Vagina (tissue), 2 donors: ENCODE data around the gene LMBR1. TPM values are rescaled to one million over a fixed set of nuclear protein-coding genes. Genes with fewer than 3 reads are reported as not detected.
"Not testable (repeated sequence)": the region's sequence is repeated elsewhere in the genome, so short reads cannot be mapped to it uniquely, and the experiment has no call there.

Experiments
- DNase-seq, 2 donors: peaks; one replicate each; pipeline ENCODE4 v3.0.0-alpha.2; 2017; ENCODE audit errors: extremely low spot score in 2 of 2
- H3K27ac ChIP-seq: fragments of 200-600 bp; sonication (generic); one replicate; pipeline ENCODE4 v1.5.1; 2019
- H3K27me3 ChIP-seq: fragments of 200-600 bp; sonication (generic); one replicate; pipeline ENCODE4 v1.5.1; 2019
- H3K36me3 ChIP-seq, 2 donors: fragments of 200-600 bp; sonication (generic); one replicate each; pipeline ENCODE4 v1.5.1; 2017 to 2019
- H3K4me1 ChIP-seq: fragments of 200-600 bp; sonication (generic); one replicate; pipeline ENCODE4 v1.5.1; 2019
- H3K4me3 ChIP-seq, 2 donors: fragments of 200-600 bp; sonication (generic); 1 replicate in 1 of 2; 2 replicates in 1 of 2; pipeline ENCODE4 v1.5.1; 2016 to 2019
- H3K9me3 ChIP-seq: fragments of 200-600 bp; sonication (generic); one replicate; pipeline ENCODE4 v1.5.1; 2019
- POLR2A ChIP-seq, 2 donors: fragments of 450-650 bp; IDR thresholded peaks; one replicate each; pipeline ENCODE4 v1.6.1; 2017; ENCODE audit warnings: antibody characterized with exemption in 2 of 2, mild to moderate bottlenecking in 2 of 2, moderate library complexity in 2 of 2
- POLR2AphosphoS5 ChIP-seq, 2 donors: sonication (generic); formaldehyde crosslinking; IDR thresholded peaks; one replicate each; pipeline ENCODE4 v1.9.0; 2017; ENCODE audit warnings: antibody characterized with exemption in 2 of 2, mild to moderate bottlenecking in 2 of 2, low read depth in 1 of 2; ENCODE audit not compliant: insufficient read depth in 1 of 2
- intact Hi-C: fragments of 100-400 bp; cut with DNase I; formaldehyde crosslinking; loops from one replicate; pipeline ENCODE4 v1.15.1; 2023
- total RNA-seq: library from RNA; depleted of rRNA; stranded (reverse); fragments of >200 nt; gene quantifications from one replicate; pipeline ENCODE4 v1.2.3, GENCODE V29; 2016
- TF ChIP-seq, protein P1 (sequence below), 3 experiments: fragments of 450-650 bp in 2 of 3; fragments of 200-600 bp in 1 of 3; sonication (generic) in 1 of 3; IDR thresholded peaks; one replicate each; pipeline ENCODE4 v1.5.1; 2017 to 2019; ENCODE audit warnings: antibody characterized with exemption in 3 of 3, mild to moderate bottlenecking in 2 of 3, moderate library complexity in 2 of 3

LMBR1 gene
- total RNA-seq, 1 donor from 2014 or later = 45.7 TPM

DNA sequence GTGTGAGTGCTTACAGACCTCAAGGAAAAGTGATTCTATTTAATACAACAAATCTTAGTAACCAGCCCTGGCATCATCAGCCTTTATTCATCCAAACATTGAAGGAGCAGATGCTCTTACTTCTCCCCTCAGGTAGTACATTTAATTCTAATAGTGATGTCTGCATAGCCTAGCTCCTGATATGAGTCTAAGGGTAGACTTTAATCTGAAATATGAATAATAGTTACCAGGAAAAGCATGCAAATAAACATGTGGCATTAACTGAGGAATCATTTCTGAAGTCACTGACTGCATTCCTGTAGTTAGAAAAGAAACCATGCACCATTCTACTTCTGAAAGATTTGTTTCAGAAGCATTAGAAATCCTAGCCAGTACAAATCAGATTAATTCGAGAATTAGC lies 25.7 kb upstream of the LMBR1 start:
- H3K36me3 ChIP-seq = no peaks in the 10 kb centered on the region
- DNase-seq = no peak
- no peak overlapping the region for H3K4me3 ChIP-seq
- TF ChIP-seq POLR2AphosphoS5 (IDR thresholded peaks at IDR 0.05; ENCODE audit: insufficient read depth in 1 of 2, low read depth in 1 of 2) (no peak), POLR2A (IDR thresholded peaks at IDR 0.05) (no peak)
- TF ChIP-seq, protein P1, sequence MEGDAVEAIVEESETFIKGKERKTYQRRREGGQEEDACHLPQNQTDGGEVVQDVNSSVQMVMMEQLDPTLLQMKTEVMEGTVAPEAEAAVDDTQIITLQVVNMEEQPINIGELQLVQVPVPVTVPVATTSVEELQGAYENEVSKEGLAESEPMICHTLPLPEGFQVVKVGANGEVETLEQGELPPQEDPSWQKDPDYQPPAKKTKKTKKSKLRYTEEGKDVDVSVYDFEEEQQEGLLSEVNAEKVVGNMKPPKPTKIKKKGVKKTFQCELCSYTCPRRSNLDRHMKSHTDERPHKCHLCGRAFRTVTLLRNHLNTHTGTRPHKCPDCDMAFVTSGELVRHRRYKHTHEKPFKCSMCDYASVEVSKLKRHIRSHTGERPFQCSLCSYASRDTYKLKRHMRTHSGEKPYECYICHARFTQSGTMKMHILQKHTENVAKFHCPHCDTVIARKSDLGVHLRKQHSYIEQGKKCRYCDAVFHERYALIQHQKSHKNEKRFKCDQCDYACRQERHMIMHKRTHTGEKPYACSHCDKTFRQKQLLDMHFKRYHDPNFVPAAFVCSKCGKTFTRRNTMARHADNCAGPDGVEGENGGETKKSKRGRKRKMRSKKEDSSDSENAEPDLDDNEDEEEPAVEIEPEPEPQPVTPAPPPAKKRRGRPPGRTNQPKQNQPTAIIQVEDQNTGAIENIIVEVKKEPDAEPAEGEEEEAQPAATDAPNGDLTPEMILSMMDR (IDR thresholded peaks at IDR 0.05) = no peak
- H3K27ac ChIP-seq = no peak overlapping the region
- no peaks in the 10 kb centered on the region for H3K4me1 ChIP-seq
- H3K9me3 ChIP-seq = no peaks in the 10 kb centered on the region
- H3K27me3 ChIP-seq = no peaks in the 10 kb centered on the region
- intact Hi-C loops = no loop called here

DNA sequence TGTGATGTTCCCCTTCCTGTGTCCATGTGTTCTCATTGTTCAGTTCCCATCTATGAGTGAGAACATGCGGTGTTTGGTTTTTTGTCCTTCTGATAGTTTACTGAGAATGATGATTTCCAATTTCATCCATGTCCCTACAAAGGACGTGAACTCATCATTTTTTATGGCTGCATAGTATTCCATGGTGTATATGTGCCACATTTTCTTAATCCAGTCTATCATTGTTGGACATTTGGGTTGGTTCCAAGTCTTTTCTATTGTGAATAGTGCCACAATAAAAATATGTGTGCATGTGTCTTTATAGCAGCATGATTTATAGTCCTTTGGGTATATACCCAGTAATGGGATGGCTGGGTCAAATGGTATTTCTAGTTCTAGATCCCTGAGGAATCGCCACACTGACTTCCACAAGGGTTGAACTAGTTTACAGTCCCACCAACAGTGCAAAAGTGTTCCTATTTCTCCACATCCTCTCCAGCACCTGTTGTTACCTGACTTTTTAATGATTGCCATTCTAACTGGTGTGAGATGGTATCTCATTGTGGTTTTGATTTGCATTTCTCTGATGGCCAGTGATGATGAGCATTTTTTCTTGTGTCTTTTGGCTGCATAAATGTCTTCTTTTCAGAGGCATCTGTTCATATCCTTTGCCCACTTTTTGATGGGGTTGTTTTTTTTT lies 16.7 kb upstream of the LMBR1 start:
- H3K36me3 ChIP-seq, DNase-seq, H3K4me1 ChIP-seq, H3K4me3 ChIP-seq, H3K27ac ChIP-seq, H3K27me3 ChIP-seq, H3K9me3 ChIP-seq, intact Hi-C loops: not testable (repeated sequence)

DNA sequence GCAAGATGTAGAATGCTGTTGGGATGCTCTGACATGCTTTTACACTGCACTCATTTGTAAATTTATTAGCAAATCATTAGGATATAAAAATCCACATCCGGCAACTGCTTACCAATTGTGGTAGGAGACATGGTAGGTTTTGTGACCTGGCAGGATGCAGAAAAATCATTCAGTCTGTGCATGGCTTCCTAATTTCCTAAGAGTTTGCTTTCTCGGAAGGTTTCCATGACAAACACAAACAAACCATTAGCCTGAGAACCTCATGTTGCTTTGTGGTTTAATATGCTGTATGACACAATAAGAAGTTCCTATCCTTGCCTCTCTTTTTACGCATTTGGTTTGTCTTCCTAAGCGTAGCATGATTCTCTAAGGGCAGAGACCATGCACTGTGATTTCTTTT lies 14.7 kb upstream of the LMBR1 start:
- Histone ChIP-seq H3K27ac (no peak overlapping the region), H3K4me1 (peaks cover 5% of the 10 kb centered on the region), H3K36me3 (no peaks in the 10 kb centered on the region), H3K4me3 (no peak overlapping the region), H3K9me3 (no peaks in the 10 kb centered on the region), H3K27me3 (no peaks in the 10 kb centered on the region)
- intact Hi-C loops = no loop called here
- DNase-seq = no peak
- TF ChIP-seq POLR2A (IDR thresholded peaks at IDR 0.05) = no peak
- TF ChIP-seq POLR2AphosphoS5 (IDR thresholded peaks at IDR 0.05; ENCODE audit: insufficient read depth in 1 of 2, low read depth in 1 of 2) = peak in 1 of 2 donors; percentile 55
- TF ChIP-seq, protein P1 (IDR thresholded peaks at IDR 0.05) = no peak

DNA sequence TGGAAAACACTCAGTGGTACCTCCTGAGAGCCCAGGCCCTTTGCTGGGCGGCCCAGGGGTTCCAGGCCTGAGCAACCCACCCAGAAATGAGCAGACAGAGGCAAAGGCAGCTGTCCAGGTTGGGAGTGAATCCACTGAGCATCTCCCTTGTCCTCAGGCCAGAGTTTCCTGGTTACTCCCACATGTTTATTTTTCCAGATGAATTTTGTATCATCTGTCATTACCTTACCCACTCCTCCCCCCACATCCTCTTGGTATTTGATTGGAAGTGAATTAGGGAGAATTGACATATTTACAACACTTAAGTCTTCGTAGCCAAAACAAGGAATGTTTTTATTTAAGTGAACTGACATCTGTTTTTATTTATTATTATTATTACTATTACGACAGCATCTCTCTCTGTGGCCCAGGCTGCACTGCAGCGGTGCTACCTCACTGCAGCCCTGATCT lies 13.2 kb upstream of the LMBR1 start:
- Histone ChIP-seq H3K9me3 (no peaks in the 10 kb centered on the region), H3K27ac (no peak overlapping the region), H3K36me3 (no peaks in the 10 kb centered on the region), H3K4me3 (no peak overlapping the region), H3K4me1 (peaks cover 5% of the 10 kb centered on the region), H3K27me3 (no peaks in the 10 kb centered on the region)
- TF ChIP-seq POLR2A (IDR thresholded peaks at IDR 0.05) (no peak), POLR2AphosphoS5 (IDR thresholded peaks at IDR 0.05; ENCODE audit: insufficient read depth in 1 of 2, low read depth in 1 of 2) (no peak)
- TF ChIP-seq, protein P1 (IDR thresholded peaks at IDR 0.05) = no peak
- DNase-seq = no peak
- intact Hi-C loops = no loop called here

DNA sequence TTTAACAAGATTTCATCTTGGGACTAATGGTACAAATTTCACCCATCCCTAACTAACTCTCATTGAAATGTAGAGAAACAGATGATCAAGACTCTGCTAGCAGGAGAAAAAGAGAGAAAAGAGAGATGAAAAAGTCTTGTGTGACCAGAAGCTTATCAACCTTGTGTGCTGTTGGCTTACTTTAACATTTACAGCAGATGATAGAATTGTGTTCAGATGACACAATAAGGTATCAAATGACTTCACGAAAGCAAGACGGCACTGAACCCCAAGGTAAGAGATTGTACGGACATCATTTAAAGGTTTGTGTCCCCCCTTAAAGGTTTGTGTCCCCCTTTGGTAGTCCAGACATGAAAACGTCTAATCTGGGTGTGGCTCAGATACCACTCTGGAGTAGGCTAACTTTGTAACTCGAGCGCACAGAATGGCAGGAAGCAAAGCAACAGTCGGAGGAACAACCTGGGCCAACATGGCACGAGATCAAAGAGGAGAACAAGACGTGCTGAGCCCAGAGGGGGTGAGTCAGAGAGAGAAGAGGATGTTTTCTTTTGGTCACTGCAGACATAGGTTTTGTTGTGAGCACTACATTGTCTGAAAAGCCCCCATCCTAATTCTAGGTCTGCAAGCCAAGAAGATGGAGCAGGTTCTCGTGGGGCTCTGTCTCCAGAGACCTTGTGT lies 10.4 kb upstream of the LMBR1 start:
- Histone ChIP-seq H3K27me3 (no peaks in the 10 kb centered on the region), H3K4me1 (no peaks in the 10 kb centered on the region), H3K4me3 (no peak overlapping the region), H3K9me3 (no peaks in the 10 kb centered on the region), H3K36me3 (no peaks in the 10 kb centered on the region), H3K27ac (no peak overlapping the region)
- intact Hi-C loops = no loop called here
- TF ChIP-seq, protein P1 (IDR thresholded peaks at IDR 0.05) = no peak
- peak in 1 of 2 donors; percentile 48 for TF ChIP-seq POLR2AphosphoS5 (IDR thresholded peaks at IDR 0.05; ENCODE audit: insufficient read depth in 1 of 2, low read depth in 1 of 2)
- DNase-seq = no peak

DNA sequence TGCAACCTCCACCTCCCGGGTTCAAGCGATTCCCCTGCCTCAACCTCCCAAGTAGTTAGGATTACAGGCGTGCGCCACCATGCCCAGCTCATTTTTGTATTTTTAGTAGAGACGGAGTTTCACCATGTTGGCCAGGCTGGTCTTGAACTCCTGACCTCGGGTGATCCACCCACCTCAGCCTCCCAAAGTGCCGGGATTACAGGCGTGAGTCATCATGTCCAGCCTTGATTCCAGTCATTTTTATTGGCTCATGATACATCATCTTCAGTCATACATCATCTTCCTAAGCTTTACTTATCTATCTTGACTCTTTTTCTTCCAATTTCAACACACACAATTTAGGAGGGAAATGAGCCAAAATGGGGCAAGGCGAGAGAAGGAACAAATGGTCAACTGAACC lies 7.1 kb upstream of the LMBR1 start:
- H3K27ac ChIP-seq, H3K4me1 ChIP-seq, H3K4me3 ChIP-seq, H3K27me3 ChIP-seq, DNase-seq, intact Hi-C loops, H3K9me3 ChIP-seq, H3K36me3 ChIP-seq: not testable (repeated sequence)
